GM21786 (cell line): ENCODE measurements around the gene TTC13.

Experiments used
- ATAC-seq: cut with Tn5 transposase; IDR thresholded peaks from one replicate; pipeline ENCODE4 v1.9.1; 2021; ENCODE audit not compliant: unreplicated experiment

TTC13 gene

DNA sequence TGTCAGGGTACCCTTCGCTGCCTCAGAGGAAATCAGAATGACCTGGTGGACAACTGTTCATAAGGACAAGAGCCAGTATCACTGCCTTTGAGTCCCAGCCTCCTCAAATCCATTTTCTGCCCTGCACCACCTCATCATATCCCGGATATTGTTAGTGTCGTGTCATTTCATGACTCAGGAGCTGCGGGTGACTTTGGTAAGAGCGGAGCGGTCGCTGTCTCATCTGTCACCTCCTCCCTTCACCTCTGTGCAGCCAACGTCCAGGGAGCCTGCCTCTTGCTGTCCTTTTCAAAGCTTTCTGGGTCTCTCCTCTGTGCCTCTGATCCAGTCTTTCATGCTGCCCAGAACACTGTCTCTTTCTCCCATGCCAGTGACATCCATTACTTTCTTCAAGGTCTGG is 103.3 kb downstream of the TTC13 start:
- ATAC-seq: no peak

DNA sequence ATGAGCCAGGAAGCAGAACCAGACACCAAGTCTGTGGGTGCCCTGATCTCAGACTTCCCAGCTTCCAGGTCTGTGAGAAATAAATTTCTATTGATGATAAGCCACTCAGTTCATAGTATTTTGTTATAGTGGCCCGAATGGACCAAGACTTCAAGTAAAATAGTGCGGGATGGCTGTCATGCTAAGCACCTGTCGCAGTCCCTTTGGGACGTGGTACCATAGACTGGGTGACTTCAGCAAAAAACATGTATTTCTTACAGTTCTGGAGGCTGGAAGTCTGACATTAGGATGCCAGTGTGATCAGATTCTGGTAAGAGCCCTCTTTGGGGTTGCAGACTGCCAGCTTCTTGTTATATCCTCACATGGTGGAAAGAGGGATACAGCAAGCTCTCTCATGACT is 107.7 kb downstream of the TTC13 start:
- no peak for ATAC-seq

DNA sequence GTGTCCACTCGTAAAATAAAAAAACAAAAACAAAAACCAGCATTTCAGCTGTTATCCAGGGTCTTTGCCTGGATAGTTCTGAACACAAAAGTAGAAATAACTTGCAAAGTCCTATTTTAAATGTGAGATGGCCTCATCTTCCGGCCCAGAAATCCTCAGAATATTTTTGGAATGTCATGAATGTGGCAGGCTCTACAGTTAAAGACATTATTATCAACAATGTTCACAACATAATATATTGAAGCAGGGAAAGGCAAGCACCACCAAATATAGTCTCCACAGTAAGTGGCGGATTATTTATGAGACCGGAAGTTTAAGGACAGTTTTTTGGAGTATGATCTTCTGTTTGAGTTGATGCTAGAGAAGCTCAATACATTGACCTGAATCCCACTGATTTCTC is 109.2 kb downstream of the TTC13 start:
- no peak for ATAC-seq

DNA sequence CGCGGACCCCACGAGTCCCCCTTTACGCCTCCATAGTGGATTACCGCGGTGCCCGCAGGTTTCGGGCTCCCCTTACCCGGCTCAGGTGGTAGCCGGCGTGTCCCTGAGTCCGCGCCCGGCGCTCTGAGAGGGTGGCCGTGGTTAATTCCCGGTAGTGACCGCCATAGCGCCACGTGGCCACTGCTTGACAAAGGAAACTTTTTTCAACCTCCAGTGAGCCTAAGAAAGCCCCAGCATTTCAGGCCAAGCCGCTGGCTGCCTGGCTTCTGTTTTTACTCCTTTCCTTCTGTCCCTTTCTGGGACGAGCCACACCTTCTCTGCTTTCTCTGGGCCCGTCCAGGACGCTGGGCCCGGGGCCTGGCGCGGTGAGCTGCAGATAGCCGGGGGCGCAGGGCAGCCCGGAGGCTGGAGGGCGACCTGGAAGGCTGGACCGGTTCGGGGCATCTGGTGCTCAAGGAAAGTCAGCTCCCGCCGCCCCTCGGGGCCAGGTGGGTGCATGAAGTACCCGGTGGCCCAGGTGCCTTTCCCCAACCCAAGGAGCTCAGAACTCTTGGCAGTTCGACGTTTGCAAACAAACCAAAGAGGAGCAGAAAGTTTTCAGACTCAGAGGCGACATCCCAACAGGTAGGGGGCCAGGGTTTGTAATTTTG is 109.8 kb downstream of the TTC13 start:
- ATAC-seq: peak; percentile 43

DNA sequence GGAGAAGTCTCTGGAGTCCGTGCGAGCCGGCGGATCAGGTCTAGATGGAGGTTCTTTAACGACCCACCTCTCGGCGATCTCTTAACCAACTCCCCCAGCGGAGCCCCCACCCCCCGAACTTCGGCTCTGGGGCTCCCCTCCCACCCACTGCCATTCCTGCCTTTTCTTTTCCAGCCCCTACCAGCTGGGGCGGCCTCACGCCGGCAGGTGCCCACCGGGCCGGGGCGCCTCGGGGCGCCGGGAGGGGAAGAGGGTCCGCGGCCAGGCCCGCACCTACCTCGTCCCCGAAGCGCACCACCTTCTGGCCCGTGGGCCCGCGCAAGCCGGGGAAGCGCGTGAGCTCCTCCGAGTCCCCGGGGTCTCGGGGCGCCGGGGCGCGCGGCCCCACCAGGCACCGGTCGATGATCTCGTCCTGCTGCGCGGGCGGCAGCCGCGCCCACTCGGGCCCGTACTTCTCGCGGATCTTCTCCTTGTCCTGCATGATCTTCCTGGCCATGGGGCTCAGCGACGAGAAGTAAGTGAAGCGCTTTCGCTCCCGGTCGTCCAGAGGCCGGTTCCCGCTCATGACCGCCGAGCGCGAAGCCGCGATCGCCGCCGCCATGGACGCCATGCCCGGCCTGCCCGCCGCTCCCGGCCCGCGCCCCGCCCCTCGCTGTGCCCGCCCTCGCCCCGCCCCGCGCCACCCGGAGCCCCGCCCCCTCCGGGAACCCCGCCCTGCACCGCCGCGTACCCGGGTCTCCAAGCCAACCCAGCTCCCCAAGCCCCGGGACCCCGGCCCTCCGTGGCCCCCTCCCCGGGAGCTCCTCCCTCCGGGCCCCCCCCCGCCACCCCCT is 110.5 kb downstream of the TTC13 start, which contains the start of gene C1orf198:
TSS of gene C1orf198 (minus strand) at position 619 of the 833 bp plus-strand sequence. CDS start at position 610, 9 bp downstream.
- ATAC-seq: peak; percentile 78

DNA sequence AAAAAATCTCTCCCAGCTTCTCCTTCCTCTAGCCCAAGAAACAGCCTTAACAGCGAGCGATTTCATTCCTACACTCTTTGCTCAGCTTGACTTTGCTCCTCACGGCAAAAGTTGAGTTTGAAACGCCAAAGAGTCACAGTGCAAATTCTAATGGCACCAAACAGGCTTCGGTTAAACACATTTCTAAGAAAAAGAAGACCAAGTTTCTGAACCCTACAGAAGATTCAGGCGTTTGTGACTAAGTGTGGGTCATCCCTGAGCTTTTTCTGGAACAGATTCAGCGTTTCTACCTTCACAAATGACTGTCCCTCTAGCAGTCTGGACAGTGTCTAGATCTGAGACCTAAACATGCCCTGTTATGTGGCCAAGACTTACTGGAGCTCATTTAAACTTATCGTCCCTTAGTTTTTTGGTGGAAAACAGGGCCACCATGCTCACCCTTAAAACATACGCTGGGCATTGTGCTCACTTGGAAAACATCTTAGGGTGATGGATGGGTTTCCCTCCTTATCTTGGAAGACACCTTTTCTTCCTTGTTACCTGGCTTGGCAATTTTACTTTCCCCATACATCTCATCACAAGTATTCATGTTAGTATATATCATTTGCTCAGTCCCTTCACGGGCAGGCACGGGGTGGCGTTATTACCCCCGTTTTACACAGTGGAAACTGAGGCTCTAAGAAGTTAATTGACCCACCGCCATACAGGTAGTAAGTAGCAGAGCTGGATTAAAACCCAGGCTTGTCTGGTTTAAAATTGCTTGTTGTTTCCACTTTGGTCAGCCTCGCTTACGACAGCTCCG is 111.4 kb downstream of the TTC13 start:
- ATAC-seq: no peak

DNA sequence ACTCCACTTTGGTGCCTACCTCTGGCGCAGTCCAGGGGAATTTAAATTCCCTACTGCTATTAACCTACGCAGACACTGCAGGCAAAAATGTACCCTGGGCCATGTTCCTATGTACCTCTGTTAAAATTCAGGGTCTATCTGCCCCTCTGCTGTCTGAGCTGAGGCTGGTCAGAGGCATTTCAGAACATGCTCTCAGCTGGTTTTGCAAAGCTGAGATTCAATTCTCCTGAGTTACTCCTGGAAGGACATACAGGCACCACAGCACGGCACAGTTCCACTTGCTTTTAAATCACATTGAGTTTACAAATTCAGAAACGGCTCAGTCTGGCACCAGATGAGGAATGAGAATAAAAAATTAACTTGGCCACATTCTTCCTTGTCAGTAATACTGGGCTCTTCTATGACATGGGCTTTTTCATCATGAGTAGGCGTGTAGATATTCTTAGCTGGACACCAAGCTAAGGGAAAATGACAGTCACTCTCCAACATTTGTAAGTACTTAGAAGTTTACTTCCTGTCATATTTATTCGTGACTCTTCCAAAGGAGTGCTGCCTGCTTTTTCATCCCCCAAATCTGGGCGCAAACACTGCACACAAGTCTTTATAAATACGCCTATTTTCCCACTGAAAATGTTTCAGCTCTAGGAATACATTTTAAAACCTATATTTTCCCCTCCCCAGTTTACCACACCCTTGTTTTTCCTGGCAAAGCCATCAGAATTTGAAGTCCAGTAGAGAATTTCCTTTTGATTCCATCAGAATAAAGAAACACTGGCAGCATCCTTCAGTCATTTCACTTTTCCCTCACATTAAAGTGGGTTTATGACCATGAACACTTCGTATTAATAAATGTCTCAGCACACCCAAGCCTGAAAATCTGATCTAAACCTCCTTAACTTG is 112.2 kb downstream of the TTC13 start:
- ATAC-seq: no peak

DNA sequence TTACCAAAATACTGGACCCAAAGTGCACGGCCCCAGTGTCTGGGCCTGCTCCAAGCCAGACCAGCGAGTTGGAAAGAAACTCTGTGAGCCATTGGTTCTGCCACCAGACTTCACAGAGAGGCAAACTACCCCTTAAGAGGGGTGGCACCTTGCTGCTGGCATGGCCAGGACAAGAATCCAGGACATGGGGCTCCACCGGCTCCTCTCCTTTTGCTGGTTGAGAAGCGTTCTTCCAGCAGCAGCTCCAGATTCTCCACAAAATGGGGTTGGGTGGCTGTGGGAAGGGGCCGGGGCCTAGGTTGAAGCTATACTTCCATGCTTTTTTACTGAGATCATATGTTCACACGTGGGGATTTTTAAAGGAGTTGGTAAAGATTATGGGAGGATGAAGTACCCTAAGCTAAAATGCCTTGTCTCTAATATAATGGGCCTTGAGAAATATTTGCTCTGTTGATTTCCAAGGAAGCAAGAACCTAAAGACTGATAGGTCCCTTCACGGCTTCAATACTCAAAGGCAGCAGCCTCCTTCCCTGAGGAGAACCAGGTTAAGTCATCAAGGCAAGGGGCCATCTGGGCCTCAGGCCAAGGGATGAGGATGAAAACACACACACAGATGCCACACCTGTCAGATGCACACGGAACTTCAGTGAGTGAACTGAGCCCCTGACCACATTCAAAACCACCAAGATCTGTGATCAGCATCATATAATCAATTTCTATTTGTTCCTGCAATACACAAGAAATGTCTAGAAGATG is 113.4 kb downstream of the TTC13 start:
- no peak for ATAC-seq

DNA sequence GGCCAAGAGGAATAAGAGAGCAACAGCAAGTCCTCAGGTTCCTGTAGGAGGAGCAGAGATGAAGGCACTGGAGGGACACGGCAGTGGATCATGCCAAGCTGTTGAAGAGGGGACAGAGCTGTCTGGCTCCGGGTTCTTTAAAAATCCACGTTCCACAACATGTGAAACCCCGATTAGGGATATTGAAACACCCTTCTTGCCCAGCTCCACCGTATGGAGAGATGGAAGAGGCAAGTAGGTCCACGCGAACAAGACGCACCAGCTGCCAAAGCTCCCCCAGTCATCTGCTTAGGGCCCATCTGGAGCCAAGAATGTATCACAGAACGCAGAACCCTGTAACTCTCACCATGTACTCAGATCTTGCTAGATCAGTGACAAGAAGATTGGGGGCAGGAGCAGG is 114.2 kb downstream of the TTC13 start:
- ATAC-seq: no peak

DNA sequence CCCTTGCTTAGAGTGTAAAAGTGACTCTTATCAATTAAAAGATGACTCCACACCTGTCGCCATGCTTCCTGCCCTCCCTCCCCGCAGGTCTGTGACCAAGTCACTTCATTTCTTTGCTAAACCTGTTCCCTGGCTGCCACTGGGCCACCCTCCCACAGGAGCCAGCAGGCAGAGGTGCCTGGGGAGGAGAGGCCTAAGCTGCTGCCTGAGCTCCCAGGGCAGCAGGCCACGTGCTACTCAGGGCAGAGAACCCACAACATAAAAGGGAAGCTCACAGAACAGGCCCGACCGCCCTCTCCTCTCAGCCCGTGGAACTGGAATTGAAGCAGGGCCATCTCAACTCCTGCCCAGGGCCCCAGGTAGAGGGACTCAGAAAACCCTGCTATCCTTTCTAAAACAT is 115.2 kb downstream of the TTC13 start:
- no peak for ATAC-seq

DNA sequence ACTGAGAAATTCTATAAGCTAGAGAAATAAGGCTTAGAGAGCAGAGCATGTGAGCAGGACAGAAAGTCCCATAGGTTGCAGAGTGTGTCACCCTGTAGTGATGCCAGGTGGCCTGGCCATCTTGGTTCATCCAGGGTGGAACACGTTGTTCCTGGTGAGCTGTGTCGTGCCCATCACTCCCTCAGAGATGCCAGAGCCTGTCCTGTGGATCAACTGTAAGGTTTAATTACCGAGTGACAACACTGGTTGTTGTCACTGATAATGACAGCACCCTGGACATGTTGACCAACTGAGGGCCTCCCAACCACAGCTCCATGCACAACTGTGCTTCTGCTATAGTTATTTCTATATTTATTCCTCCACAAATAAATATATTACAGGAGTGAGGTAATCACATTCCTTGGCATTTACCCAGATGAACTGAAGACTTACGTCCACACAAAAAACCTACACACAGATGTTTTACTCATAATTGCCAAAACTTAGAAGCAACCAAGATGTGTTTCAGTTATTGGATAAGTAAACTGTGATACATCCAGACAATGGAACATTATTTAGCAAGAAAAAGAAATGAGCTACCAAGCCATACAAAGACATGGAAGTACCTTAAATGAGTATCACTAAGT is 116.6 kb downstream of the TTC13 start:
- no peak for ATAC-seq

DNA sequence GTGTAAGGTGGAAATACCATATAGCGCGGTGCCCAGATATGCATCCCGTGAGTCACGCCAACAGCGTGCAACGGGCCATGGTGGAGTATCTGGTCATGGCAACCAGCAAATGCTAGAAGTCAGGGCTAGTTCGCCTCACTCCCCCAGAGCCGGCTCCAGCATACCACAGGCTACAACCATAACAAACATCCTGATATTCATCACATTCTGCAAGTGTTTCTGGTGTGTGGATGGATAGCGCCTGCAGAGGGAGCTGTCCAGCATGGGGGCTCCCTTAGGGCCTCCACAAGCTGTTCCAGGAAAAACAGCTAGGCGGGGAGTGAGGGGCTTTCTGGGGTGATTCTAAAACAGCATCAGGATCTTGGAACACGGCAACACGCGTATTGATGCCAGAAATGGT is 117.2 kb downstream of the TTC13 start:
- no peak for ATAC-seq

DNA sequence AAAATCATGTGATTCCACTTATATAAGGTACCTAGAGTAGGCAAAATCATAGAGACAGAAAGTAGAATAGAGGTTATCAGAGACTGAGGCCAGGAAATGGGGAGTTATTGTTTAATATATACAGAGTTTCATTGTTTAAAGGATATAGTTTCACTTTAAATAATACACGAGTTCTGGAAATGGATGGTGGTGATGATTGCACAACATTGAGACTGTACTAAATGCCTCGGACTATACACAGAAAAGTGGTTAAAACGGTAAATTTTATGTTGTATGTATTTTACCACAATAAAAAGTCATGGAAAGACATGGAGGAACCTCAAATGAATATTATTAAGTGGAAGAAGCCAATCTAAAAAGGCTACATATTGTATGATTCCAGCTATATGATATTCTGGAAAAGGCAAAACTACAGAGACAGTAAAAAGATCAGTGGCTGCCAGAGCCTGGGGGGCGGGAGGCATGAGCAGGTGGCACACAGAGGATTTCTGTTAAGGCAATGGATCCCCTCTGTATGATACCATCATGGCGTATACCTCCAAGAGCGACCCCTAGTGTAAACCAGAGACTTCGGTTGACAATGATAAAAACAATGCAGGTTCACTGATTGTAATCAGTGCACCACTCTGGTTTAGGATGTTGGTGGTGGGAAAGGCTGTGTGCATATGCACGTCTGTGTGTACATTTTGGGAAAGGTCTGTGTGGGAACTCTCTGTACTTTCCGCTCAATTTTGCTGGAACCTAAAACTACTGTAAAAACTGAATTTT is 117.9 kb downstream of the TTC13 start:
- no peak for ATAC-seq

DNA sequence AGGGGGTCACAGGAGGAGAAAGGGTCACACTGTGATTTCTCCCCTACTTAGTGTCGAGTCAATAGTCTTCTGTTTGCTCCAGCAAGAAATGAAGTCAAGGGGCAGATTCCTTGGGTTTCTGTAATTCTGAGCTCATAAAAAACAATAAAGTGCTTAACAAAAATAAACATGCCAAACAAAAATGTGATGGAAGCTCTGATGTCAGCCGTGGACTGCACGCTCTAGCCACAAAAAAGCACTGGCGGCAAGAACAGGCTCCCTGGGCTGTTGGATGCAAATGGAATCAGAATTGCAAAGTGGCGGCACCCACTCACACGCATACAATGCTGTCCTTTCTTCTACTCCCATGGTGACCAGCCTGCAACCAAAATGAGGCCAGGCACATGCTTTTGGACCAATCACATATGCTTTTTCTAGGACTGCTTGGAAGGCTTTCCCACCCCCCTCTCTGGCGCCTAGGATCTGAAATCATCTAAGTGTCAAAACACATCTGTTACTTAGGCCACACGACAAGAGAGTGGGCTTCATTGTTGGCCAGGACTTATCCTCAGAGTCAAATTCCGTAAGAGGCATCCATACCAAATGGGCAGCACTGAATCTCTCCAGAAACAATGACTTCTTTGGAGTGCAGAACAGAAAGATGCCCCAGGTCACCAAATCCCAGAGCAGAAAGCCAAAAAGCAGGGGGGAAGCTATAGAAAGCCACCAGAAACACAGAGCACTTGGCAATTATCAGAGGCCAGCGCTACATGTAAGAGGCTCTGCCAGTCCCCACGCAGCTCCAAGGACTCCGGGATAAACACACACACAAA is 119.5 kb downstream of the TTC13 start:
- no peak for ATAC-seq

DNA sequence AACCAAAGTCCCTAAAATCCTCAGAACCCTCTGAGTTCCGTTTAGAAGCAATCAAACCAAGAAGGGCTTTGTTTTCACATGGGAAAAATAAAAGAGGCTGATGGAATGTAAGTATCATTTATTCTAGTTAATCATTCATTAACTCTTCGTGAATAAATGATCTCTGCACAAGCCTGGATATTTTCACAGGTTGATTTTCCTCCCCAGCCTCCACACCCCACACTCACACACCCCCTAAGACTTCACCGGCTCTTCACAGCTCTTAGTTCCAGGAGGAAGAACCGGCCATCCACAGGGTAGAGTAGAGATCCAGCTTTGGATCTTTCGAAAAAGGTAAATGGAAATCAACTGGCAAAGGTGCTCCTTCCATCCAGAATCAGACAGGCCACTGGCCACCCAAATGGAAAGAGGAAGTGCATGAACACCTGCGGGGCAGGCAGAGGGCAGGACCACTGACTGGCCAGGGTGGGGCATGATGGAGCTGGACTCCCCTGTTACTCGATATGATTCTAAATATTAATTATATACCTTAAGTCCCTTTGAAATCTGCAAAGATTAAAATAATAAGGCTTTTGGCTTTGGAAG is 120.3 kb downstream of the TTC13 start:
- no peak for ATAC-seq

DNA sequence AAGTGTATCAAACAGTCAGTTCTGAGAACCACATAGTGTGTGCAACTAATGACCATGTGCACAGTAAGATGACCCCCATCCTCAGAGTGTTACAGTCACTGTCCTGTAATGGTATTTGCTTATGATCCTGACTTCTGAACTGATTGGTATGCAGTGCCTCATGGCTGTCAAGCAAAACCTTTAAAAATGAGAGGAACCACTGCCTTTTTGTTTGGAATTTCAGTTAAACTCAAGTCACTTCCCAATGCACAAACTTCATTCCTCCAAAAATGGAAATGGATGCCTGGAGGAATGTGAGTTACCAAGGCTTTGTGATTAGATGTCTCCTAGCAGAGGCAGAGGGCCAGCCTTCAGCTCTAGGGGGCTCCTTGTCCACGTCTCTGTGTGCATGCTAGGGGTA is 120.8 kb downstream of the TTC13 start:
- no peak for ATAC-seq

DNA sequence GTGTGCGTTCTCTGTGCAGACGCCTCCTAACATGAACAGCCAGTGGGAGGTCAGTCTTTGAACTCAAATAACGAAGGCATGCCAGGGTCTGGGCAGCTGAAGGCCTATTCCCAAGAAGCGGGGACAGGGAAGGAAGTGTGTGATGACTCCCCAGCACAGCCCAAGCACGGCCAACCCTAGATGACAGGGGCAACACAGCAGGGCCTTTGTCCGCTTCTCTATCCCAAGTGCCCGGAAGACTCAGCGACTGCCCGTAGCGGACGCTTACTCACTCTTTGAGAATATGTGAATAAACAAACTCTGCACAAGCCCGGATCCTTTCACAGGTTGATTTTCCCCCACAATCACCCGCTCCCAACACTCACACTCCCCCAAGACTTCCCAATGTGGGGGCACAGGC is 121.6 kb downstream of the TTC13 start:
- ATAC-seq: no peak
